OCI-M2 (cell line): ENCODE data around the gene ANK3.

Experiments
- DNase-seq: peaks from one replicate; lab custom pipeline; 2025; ENCODE audit not compliant: unreplicated experiment; lab: John Stamatoyannopoulos, UW

Gene ANK3

DNA sequence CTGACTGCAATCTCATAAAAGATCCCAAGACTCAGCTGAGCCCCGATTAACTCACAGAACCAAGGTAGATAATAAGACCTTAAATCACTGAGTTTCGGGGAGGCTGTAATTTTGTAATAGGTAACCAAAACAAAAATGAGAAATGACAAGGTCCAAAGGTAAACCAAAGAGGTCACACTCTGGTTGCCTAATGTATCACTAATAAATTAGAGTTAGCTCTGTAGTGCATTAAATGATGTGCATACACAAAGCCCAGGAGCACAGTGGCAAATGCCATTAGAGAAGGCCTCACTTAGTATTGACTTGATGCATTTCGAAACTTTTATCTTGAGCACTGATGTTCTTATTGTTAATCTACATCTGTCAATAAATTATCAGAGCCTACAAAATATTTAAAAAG lies 245.6 kb downstream of the ANK3 start:
- no peak for DNase-seq

DNA sequence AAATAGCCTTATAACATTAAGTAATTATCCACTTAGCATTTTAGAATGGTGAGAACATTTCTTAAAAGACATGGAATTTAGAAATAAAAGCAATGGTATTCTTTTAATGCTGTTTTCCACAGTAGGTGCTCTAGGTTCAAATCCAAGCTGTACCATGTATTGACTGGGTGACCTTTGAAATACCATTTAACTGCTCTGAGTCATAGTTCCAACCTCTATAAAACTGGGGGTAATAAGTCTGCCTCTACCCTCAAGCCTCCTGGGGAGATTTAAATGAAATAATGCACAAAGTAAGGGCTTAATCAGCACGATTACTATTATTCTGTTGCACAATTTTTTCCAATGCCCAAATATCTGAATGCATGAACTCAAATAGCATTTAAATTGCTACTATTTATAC lies 246.9 kb downstream of the ANK3 start:
- DNase-seq: no peak

- DNase-seq: no peak
These were observed 247.6 kb downstream of the ANK3 start for GRCh38 chr10:60141896-60142559.

DNA sequence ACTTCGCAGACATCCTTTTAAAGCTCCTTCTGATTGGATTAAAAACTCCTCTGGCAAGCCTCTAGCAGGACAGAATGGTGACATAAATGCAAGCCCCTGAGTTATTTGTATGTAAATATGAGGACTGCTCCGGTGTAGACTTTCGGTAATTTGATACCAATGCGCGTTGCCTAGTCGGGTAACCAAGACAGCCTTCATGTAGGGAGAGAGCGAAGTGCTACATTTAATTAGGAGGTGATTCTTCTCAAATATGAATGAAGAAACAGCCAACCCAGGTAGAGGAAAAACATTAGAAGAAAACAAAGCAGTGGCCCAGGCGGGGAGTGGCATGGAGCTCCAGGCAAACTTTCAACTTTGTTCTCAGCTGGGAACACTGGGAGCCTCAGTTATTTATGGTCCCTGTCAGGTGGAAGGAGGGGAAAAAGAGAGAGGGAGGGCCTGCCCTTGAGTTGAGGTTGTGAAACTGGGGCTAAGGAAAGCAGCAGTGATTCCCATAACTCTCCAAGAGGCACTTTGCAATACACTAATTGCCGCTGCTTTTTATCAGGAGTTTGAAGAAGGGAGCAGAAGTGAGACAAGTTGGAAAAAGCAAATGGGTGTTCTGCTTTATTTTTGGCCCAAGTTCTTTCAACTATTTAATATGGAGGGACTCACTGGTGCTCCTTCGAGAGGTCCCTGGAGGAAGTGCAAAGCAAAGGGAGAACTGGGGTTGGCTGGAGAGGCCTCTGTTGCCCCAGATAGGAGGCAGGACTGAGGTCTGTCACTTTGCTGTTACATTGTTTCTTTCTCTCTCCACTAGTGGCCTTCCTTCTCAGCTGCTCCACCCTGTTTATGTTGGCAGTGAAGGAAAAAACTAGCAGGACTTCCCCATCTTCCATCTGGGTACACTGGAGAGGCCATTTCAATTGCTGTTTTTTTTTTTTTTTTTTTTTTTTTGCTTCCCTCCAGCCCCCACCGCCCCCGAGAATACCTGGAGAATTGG lies 248.7 kb downstream of the ANK3 start:
- no peak for DNase-seq

DNA sequence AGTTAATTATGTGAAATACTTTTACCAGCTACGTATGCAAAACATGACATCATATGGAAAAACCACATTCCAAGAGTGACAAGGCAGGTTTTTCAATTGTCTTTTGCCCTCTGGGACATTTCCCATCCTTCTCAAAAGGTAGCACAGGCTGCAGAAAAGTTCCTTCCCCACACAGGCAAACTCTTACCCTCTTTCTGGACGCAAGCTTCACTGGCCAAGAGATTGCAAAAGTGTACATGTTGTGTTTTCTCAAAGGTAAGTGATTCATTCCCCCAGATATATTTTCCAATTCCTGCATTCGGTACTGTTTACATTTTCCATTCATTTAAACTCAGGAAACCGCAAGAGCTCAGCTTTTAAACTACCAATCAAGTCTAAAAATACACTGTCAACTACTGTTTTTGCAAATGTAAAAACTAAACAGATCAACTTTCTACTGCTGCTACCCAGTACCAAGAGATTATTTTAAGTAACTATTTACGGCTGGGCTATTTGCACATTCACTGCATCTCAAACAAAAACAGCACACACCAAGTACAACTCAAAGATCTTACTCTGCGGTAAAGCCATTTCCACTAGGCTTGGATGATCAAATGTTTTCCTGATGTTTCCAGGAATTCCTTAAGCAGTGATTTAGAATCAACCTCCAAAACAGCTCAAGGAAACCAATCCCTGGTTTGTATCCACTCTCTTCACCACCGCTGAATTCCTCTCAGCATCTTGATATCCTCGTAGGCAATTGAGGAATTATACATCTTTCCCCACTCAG lies 249.7 kb downstream of the ANK3 start:
- DNase-seq: no peak

DNA sequence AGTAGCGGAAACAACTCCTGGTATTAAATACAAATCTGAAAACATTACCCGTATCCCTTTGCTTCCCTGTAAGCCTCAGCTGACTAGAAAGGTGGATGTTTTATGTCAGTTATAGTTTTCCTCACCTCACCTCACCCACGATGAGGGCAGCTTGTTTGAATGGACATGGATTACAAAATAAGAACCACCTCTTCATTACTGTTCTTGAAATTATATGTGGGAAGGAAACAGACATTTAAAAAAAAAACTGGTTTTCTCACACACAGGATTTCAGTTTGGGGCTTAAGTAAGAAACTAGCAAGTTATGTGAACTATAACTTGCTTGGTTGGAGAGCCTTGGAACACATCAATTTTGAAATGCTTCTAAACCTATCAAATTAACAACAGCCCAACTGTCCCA lies 250.4 kb downstream of the ANK3 start:
- DNase-seq: no peak

GRCh38 chr10:60138842-60139241 lies 250.8 kb downstream of the ANK3 start:
- no peak for DNase-seq

- no peak for DNase-seq
These were observed 251.6 kb downstream of the ANK3 start for GRCh38 chr10:60138026-60138425.

- no peak for DNase-seq
These were observed 252.2 kb downstream of the ANK3 start for GRCh38 chr10:60137292-60137992.

- no peak for DNase-seq
These were observed 254.7 kb downstream of the ANK3 start for GRCh38 chr10:60135020-60135419.

DNA sequence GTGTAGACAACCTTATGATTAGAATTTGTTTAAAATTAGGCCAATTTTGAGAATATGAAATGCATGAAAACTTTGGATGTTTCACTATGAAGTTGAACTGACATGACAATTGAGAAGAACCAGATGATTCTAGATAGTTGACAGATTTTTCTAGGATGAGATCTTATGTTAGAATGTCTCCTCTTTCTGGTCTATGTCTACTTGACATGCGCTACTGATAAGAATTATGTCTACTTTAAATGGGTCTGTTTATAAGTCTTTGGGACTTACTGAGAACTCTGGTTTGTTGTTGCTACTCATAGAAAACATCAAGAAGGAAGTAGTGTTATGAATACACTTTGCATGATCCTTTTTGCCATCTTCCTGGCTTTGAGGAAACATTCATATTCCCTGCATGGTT lies 255.1 kb downstream of the ANK3 start:
- no peak for DNase-seq

- DNase-seq: no peak
These were observed 259.5 kb downstream of the ANK3 start for GRCh38 chr10:60130130-60130579.

DNA sequence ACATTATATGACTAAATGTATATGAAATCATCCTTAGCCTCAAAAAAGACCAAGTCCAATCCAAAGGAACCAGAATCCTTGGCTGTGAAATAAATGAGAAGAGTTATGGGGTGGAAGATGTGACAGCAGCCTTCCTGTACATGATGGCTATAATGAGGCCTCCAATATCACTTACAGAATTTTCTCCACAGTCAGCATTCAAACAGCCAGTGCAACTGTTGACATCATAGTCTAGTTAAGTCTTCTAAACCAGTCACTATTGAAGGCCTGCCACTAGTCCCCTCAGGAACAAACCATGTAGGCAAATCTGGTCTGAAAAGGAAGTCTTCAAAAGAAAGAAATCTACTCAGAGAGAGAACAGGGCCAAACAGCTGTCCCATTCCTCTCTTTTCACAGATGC lies 263.8 kb downstream of the ANK3 start:
- DNase-seq: no peak

GRCh38 chr10:60124536-60124935 lies 265.1 kb downstream of the ANK3 start:
- no peak for DNase-seq

- no peak for DNase-seq
These were observed 266.0 kb downstream of the ANK3 start for GRCh38 chr10:60123668-60124067.

DNA sequence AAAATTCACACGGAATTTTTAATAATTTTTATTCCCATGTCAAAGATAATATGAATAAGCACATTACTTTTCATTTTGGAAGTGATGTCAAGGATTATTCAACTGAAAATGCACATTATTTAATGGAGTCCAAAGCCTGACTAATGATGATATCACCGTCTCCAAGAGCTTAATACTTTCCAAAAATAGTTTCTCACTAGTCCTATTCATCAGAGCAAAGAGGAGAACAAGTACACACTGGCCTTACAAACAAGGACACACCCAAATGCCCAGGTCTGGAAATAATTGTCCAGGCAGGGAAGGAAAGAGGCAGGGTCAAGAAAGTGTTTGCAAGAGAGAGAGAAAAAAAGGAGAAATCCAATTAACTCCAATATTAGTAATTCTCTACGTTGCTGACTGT lies 266.5 kb downstream of the ANK3 start:
- no peak for DNase-seq

DNA sequence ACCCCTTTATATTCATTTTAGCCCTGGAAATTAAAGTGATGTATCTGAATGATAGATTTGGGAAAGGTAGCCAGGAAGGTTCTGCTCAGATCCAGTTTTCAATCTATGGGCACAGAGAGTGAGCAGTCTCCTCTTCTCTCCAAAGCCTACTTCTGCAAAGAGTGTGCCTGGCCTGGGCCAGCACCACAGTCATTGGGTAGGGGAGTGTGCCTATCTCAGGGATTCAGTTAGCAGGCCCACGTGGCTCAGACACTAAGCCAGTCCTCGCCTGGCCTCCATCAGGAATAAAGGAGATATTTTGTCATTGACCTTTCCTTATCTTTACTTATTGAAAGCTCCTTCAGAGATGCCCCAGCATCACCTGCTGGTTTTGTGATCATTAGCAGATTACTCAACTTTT lies 267.5 kb downstream of the ANK3 start:
- DNase-seq: no peak

GRCh38 chr10:60114765-60115586 lies 274.7 kb downstream of the ANK3 start:
- DNase-seq: no peak

DNA sequence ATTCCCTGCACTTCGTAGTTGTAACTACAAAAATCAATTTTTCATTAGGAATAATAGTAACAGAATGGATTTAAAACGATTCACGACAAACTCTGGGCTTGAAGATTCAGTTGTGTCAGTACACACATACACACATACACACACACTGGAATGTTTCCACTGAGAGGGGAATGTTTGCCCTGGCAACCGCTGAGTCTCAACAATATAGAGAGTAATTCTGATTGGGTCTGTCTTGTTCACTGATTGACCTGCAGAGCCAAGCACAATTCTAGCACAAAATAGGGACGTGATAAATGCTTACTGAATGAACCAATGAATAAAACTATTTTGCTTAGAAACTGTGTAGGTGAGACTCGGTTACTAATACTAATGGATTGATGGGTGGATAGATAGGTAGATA lies 278.9 kb downstream of the ANK3 start:
- DNase-seq: no peak
